ENCODE data around the gene STARD5.

- TF ChIP-seq, protein P1, sequence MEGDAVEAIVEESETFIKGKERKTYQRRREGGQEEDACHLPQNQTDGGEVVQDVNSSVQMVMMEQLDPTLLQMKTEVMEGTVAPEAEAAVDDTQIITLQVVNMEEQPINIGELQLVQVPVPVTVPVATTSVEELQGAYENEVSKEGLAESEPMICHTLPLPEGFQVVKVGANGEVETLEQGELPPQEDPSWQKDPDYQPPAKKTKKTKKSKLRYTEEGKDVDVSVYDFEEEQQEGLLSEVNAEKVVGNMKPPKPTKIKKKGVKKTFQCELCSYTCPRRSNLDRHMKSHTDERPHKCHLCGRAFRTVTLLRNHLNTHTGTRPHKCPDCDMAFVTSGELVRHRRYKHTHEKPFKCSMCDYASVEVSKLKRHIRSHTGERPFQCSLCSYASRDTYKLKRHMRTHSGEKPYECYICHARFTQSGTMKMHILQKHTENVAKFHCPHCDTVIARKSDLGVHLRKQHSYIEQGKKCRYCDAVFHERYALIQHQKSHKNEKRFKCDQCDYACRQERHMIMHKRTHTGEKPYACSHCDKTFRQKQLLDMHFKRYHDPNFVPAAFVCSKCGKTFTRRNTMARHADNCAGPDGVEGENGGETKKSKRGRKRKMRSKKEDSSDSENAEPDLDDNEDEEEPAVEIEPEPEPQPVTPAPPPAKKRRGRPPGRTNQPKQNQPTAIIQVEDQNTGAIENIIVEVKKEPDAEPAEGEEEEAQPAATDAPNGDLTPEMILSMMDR (IDR thresholded peaks at IDR 0.05): no peak
- TF ChIP-seq POLR2A (IDR thresholded peaks at IDR 0.05): no peak
Observed at GRCh38 chr15:81268340-81268739, 55.6 kb downstream of the STARD5 start.
